Lung microvascular endothelial cell (primary cell): ENCODE results near the gene BSCL2. TPM values are rescaled to one million over a fixed set of nuclear protein-coding genes. Genes with fewer than 3 reads are reported as not detected.
A peak's percentile ranks its signal among the peaks of the same experiment; 100 is the strongest.
"Not testable (repeated sequence)": the region's sequence is repeated elsewhere in the genome, so short reads cannot be mapped to it uniquely, and the experiment has no call there.

Source experiments
- DNase-seq, 2 donors: peaks; one replicate each; pipeline versions ENCODE4 v3.0.0 to v3.0.0-alpha.2; 2010; ENCODE audit warnings: low read depth in 2 of 2
- total RNA-seq: library from RNA; depleted of rRNA; stranded (reverse); fragments of >200 nt; gene quantifications from 2 replicates; pipeline ENCODE4 v1.2.1, GENCODE V29; 2014

Gene BSCL2
- total RNA-seq, 1 donor from 2014 or later, result 26.4 TPM

DNA sequence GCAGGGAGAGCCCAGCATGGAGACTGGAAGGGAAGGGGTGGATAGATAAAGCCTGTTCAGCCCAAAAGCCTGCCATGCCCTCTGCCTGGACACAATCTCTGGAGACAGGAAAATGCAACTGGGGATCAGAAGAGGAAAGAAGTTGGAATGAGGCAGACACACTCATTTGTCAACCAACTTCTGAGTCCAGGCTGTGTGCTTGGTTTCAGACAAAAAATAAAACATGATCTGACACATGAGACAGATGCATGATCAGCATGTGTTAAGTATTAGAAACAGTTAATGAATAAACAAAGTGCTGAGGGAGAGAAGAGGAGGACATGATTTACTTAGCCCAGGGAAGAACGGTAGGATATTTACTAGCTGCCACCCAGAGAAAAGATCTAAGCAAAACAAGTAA lies 18.7 kb downstream of the BSCL2 start:
- DNase-seq, result no peak

DNA sequence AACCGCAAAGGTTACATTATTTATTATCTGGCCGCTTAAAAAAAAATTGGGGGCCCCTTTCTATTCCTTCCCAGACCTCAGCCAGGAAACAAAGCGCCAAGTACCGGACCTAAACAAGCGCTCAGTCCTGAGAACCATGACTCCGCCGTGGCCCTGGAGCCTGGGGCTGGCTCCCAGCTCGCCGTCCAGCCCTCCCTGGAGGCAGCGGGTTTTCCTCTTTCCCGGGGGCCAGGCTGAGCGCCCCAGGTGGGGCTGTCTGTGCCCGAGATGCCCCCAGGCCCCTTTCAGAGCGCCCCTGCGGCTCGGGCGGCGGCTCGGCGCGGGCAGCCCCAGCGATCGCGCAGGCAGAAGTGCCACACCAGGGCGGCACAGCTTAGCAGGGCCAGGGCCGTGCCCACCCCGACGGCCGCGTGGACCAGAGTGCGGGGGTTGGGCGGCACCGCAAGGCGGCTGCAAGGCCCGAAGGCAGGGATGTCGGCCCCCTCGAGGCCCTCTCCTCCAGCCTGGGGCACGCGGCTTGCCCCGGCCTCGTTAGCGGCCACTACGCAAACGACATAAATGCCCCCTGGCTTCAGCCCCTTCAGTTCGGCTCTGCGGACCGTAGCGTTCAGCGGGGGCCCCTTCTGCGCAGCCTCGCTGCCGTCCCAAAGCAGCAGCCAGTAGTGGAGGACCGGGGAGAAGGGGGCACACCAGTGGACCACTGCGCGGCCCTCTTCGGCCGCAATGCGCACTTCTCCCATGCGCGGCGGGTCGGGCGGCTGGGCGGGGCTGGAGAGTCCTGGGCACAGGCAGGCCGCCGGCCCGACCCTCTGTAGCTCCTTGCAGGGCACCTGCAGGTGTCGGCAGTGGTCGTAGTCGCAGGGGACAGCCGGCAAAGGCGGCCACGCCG lies 19.5 kb downstream of the BSCL2 start:
- DNase-seq, result no peak

DNA sequence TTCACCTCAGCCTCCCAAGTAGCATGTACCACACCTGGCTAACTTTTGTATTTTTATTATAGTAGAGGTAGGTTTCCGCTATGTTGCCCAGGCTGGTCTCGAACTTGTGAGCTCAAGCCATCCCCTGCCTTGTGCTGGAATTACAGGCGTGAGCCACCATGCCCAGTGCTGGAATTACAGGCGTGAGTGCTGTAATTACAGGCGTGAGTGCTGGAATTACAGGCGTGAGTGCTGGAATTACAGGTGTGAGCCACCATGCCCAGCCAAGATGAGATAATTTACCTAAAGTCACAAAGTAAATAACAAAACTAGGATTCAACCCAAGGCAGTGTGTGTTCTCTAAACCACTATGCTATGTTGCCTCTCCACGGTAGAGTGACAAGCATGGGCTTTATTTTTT lies 24.7 kb downstream of the BSCL2 start:
- DNase-seq, result no peak

- peak; percentile 84 to 85 for DNase-seq
Observed at GRCh38 chr11:62680825-62681240, 26.4 kb downstream of the BSCL2 start.

- peak; percentile 89 to 91 for DNase-seq
Observed at GRCh38 chr11:62678770-62679696, 28.2 kb downstream of the BSCL2 start, which contains the start of gene UBXN1. Gene UBXN1 (minus strand): TSS chr11:62679073. CDS start chr11:62678923, 150 bp downstream.

GRCh38 chr11:62678433-62678769 lies 28.8 kb downstream of the BSCL2 start:
- no peak for DNase-seq

GRCh38 chr11:62677714-62678113 lies 29.5 kb downstream of the BSCL2 start:
- no peak for DNase-seq

DNA sequence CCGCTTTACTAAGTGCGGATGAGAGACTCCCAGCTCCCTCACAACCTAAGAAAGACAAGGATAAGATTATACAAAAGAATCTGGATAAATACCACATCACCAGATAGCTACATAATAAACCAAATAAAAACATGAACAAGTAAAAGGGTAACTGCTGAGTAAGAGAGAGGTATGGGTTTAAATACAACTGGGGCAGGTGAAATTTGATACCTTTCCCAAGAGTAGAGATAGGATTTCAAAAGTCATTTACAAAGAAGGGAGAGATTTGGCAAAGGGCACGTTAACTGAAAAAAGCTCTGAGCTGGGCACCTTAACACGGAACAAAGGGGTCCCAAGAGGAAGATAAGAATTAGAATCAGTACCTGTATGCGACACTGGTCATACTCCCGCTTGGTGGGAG lies 30.1 kb downstream of the BSCL2 start:
- no peak for DNase-seq

DNA sequence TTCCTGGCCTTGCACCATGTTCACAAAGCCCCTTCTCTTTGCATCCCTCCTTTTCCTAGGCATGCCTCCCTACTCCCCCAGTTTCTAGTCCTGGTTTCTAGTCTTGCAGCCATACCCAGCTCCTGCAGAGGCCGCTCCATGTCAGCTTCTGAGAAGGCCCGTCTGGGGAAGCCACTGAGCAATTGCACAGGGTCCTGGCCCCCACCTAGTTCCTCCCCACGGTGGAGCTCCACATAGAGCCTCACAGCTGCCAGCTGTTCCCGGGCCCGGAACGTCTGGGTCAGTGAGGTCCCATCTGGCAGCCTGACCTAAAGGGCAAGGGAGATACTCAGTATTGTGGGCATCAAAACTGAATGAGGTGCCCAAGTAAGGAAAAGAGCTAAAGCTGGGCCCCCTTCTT lies 30.5 kb downstream of the BSCL2 start:
- no peak for DNase-seq

DNA sequence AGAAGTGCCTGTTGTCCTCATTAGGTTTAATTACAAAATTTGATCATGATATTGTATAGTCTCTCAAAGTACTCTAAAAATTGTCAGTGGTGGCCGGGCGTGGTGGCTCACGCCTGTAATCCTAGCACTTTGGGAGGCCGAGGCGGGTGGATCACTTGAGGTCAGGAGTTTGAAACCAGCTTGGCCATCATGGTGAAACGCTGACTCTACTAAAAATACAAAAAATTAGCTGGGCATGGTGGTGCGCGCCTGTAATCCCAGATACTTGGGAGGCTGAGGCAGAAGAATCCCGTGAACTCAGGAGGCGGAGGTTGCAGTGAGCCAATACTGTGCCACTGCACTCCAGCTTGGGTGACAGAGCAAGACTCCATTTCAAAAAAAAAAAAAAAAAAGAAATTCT lies 31.8 kb downstream of the BSCL2 start:
- DNase-seq, result not testable (repeated sequence)

DNA sequence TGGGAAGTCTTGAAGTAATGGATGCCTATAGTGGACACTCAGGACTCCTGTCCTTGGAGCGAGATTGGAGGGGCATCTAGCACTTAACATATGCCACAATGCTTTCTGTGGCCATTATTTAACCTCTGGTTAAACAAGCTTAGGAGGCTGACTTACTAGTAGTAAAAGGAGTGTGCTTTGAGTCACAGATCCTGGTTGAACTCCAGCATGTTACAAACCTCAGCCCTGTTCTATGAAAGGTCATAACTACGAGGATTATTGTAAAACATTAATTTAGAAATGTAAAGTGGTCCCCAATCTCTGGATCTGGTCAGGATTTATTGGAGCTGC lies 34.1 kb downstream of the BSCL2 start:
- DNase-seq, result no peak

GRCh38 chr11:62671608-62672389 lies 35.4 kb downstream of the BSCL2 start, which contains the start of the genes LBHD1 and UQCC3:
Gene LBHD1 (minus strand): TSS chr11:62672267. CDS start chr11:62670031, 2,236 bp downstream.
Gene UQCC3 (plus strand): TSS chr11:62671673. CDS start chr11:62671746, 73 bp downstream.
- peak; percentile 87 to 92 for DNase-seq

- no peak for DNase-seq
Observed at GRCh38 chr11:62671236-62671607, 36.0 kb downstream of the BSCL2 start.

DNA sequence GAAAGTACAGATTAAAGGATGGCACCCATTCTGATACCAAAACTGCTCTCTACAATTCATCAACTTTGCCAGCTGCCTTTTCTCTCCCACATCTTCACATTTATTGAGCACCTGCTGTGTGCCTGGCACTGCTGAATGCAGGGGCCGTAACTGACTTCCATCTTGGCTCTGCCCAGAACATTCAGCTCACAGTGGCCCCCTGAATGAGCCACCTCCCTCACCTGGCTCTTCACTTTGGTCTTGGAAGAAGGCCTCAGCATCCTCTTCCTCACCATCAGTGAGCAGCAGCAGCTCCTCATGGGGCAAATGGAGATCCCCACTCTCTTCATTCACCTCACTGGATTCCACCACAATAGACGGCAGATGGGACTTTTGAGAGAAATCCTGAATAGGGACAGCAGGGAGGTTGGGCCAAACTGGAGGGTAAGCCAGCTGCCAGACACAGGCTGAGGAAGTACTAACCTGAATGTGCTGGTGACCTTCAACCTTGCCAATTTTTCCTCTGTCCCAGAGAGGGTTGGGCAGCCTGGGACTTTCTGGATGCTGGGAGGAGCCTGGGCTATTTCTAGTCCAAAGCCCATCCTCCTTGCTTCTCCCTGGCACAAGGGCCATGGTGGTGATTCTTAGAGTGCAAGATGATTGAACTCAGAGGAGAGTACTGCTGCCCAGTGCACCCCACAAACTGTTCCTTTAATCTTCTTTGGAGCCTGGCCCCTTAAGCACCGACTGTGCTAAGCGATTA lies 37.6 kb downstream of the BSCL2 start:
- DNase-seq, result no peak

DNA sequence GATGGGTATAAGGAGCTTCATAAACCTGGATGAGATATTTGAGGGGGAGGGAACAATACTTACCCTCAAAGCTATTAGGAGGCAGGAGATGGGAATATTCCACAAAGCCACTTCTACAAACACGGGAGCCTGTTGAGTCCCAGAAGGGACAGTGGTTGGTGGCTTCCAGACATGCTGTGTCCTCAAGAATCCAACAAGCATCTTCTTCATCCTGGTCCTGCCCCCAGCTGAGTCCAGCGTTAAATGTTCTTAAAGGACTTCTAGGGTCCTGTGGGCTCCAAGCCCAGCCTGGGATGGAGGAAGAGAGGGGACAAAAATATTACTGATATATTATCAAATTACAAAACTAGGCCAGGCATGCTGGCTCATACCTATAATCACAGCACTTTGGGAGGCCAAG lies 39.8 kb downstream of the BSCL2 start:
- no peak for DNase-seq

GRCh38 chr11:62666259-62666926 lies 40.8 kb downstream of the BSCL2 start:
- no peak for DNase-seq

DNA sequence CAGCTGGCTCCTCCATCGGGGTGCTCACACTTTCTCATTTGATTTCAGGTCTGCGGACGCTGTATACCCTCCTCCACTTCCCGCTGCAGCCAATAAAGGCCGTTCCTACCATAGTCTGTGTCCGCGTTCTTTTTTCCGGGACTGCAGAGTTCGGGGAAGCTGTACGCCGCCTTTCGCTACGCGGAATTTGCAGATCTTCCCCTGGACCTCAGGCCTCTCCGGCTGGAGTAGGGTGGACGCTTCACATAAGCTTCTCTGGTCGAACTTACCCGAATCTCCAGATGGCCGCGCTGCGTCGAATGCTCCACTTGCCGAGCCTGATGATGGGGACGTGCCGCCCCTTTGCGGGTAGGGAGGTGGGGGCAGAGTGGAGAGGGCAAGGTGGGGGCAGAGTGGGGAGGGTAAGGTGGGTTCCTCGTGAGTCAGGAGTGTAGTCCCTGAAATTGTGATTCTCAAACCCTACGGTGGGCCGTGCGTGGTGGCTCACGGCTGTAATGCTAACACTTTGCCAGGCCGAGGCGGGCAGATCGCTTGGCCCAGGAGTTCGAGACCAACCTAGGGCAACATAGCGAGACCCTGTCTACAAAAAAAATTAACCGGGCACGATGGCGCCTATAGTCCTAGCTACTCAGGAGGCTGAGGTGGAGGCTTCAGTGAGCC lies 41.5 kb downstream of the BSCL2 start:
- DNase-seq, result peak; percentile 69 to 74

- peak; percentile 93 to 95 for DNase-seq
Observed at GRCh38 chr11:62665075-62665598, 42.1 kb downstream of the BSCL2 start, which contains the start of the genes C11orf98 and CSKMT. Gene C11orf98 (minus strand): TSS chr11:62665210. CDS start chr11:62665169, 41 bp downstream. Gene CSKMT (plus strand): TSS chr11:62665312. CDS start chr11:62665880, 568 bp downstream.

- DNase-seq, result peak; percentile 55 to 58
Observed at GRCh38 chr11:62664405-62665074, 42.7 kb downstream of the BSCL2 start.
